Thyroid gland (tissue), 4 donors: ENCODE data around the gene ACSL1. TPM values are rescaled to one million over a fixed set of nuclear protein-coding genes. Genes with fewer than 3 reads are reported as not detected.

ENCODE experiments used
- DNase-seq, 2 donors: peaks; one replicate each; pipeline ENCODE4 v3.0.0-alpha.2; 2019
- H3K27ac ChIP-seq, 3 donors: fragments of 200-600 bp; sonication (generic); 1 replicate in 2 of 3; 2 replicates in 1 of 3; pipeline ENCODE4 v1.5.1; 2016 to 2019; ENCODE audit warnings: mild to moderate bottlenecking in 1 of 3, moderate library complexity in 1 of 3
- H3K27me3 ChIP-seq: fragments of 200-600 bp; sonication (generic); one replicate; pipeline ENCODE4 v1.5.1; 2019
- H3K36me3 ChIP-seq, 2 donors: fragments of 200-600 bp; sonication (generic); one replicate each; pipeline ENCODE4 v1.5.1; 2016 to 2019
- H3K4me1 ChIP-seq, 2 donors: fragments of 200-600 bp; sonication (generic); one replicate each; pipeline ENCODE4 v1.5.1; 2017 to 2019
- H3K4me3 ChIP-seq, 3 donors: fragments of 200-600 bp; sonication (generic); replicated peaks in 1 of 3; 1 replicate in 2 of 3; 2 replicates in 1 of 3; pipeline ENCODE4 v1.5.1; 2016; ENCODE audit warnings: mild to moderate bottlenecking in 1 of 3
- H3K9me3 ChIP-seq: fragments of 200-600 bp; sonication (generic); one replicate; pipeline ENCODE4 v1.5.1; 2017
- POLR2A ChIP-seq, 2 donors: fragments of 450-650 bp; IDR thresholded peaks; one replicate each; pipeline ENCODE4 v1.6.1; 2017; ENCODE audit warnings: antibody characterized with exemption in 2 of 2, mild to moderate bottlenecking in 2 of 2, moderate library complexity in 1 of 2
- WGBS, 2 donors: methylation state at CpG; one replicate each; pipeline ENCODE4 v1.1.5; 2017; 5-methylcytosine and 5-hydroxymethylcytosine counted together
- intact Hi-C: fragments of 100-400 bp; cut with DNase I; formaldehyde crosslinking; loops from one replicate; pipeline ENCODE4 v1.15.1; 2023
- total RNA-seq, 4 donors: library from RNA; depleted of rRNA; stranded (reverse); fragments of >200 nt; gene quantifications; one replicate each; pipeline ENCODE4 v1.2.3, GENCODE V29; 2016
- TF ChIP-seq, protein P1 (sequence below), 6 experiments: fragments of 200-600 bp in 3 of 6; fragments of 450-650 bp in 3 of 6; sonication (generic) in 3 of 6; IDR thresholded peaks; one replicate each; pipeline ENCODE4 v1.5.1; 2016 to 2019; ENCODE audit warnings: antibody characterized with exemption in 6 of 6, mild to moderate bottlenecking in 2 of 6, inconsistent platforms in 1 of 6, moderate library complexity in 1 of 6

Gene ACSL1
- total RNA-seq, 4 donors from 2014 or later, result 78.2 to 163 (median 112) TPM

DNA sequence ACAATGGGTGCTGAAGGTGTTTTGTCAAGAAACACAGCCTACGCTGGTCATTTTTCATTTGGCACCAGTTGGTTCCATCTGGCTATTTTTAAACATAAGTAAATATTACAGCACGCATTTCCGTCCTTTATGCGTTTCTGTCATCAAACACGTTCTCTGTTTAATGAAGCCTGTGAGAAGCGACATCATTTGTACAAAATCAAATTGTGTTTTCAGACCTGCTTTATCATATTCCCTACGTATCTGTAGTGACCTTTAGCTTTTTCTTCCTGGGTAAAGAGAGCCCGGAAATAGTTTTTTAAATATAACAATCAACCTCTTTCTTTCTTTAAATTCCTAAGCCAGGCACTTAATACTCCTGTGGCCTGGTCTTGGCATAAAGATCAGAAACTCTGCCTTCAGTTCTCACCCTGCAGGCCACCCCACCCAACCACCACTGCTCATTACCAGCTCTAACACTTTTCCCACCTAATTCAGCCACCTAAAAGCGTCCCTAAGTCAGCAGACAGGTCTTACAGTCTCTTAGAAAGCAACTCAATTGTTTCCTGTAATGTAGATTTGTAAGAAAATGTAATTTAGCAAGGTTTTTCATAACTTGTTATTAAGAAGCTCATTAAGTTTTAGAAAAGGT, 30.4 kb downstream of the ACSL1 start:
- no peak for TF ChIP-seq POLR2A (IDR thresholded peaks at IDR 0.05)
- TF ChIP-seq, protein P1, sequence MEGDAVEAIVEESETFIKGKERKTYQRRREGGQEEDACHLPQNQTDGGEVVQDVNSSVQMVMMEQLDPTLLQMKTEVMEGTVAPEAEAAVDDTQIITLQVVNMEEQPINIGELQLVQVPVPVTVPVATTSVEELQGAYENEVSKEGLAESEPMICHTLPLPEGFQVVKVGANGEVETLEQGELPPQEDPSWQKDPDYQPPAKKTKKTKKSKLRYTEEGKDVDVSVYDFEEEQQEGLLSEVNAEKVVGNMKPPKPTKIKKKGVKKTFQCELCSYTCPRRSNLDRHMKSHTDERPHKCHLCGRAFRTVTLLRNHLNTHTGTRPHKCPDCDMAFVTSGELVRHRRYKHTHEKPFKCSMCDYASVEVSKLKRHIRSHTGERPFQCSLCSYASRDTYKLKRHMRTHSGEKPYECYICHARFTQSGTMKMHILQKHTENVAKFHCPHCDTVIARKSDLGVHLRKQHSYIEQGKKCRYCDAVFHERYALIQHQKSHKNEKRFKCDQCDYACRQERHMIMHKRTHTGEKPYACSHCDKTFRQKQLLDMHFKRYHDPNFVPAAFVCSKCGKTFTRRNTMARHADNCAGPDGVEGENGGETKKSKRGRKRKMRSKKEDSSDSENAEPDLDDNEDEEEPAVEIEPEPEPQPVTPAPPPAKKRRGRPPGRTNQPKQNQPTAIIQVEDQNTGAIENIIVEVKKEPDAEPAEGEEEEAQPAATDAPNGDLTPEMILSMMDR (IDR thresholded peaks at IDR 0.05), result no peak
- WGBS, 2 donors, result 78 to 91% methylated on average over 9 of the region's 9 CpGs
- no peak overlapping the region for H3K4me3 ChIP-seq
- DNase-seq, result no peak
- no peaks in the 10 kb centered on the region for H3K36me3 ChIP-seq
- H3K27ac ChIP-seq, result no peak overlapping the region
- H3K27me3 ChIP-seq, result no peaks in the 10 kb centered on the region
- no peaks in the 10 kb centered on the region for H3K9me3 ChIP-seq
- peaks cover 8 to 10% of the 10 kb centered on the region in 2 donors for H3K4me1 ChIP-seq
- intact Hi-C loops, result no loop called here

DNA sequence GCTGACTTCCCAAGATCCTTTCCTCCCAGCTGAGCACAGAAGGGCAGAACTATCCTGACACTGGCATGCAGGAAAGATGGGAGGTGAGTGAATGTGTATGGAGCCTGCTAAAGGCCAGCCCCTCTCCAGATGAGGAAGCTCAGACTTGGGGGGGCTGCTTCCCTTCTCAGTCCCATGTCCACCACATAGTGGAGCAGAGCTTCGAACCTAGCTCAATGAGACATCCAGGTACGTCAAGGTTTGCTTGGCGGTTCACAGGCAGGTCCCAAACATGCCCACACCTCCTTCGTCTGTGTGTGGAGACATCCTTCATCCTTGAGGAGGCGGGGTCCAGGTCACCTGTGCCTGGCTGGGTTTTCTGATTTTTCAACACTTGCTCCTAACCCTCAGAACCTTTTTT, 31.3 kb downstream of the ACSL1 start:
- Histone ChIP-seq H3K27me3 (no peaks in the 10 kb centered on the region), H3K27ac (no peak overlapping the region), H3K36me3 (no peaks in the 10 kb centered on the region), H3K9me3 (no peaks in the 10 kb centered on the region), H3K4me3 (no peak overlapping the region), H3K4me1 (peaks cover 0 to 2% of the 10 kb centered on the region in 2 donors)
- no peak for TF ChIP-seq POLR2A (IDR thresholded peaks at IDR 0.05)
- TF ChIP-seq, protein P1 (IDR thresholded peaks at IDR 0.05), result no peak
- no peak for DNase-seq
- intact Hi-C loops, result no loop called here
- WGBS, 2 donors, result 94 to 98% methylated on average over 5 of the region's 5 CpGs

DNA sequence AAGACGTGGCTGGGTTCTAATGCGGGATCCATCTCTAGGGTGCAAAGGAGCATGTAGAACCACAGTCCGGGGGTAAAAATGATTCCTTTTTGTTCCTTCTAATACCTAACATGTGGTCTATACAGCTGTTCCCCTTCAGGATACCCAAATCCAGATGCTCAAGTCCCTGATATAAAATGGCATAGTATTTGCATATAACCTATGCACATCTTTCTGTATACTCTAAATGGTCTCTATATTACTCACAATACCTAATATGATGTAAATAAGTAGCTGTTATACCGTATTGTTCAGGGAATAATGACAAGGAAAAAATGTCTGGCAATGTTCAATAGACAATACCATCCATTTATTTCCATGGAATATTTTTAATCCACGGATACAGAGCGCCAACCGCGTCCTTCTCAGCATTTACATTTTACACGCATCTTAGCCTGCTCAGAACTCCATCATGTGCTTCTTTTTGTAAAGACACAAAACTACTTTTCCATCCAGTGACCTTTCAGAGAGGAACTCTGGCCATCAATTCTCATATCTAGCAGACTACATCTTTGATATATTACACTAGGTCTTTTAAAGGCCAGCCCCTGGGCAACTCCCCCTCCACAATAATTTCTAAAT, 31.9 kb downstream of the ACSL1 start:
- WGBS, 2 donors, result 81 to 97% methylated on average over 9 of the region's 9 CpGs
- intact Hi-C loops, result no loop called here
- Histone ChIP-seq H3K4me3 (no peak overlapping the region), H3K27ac (no peak overlapping the region), H3K4me1 (peaks cover 4% of the 10 kb centered on the region in 2 donors), H3K9me3 (no peaks in the 10 kb centered on the region), H3K27me3 (no peaks in the 10 kb centered on the region), H3K36me3 (no peaks in the 10 kb centered on the region)
- no peak for TF ChIP-seq POLR2A (IDR thresholded peaks at IDR 0.05)
- TF ChIP-seq, protein P1 (IDR thresholded peaks at IDR 0.05), result no peak
- DNase-seq, result no peak

DNA sequence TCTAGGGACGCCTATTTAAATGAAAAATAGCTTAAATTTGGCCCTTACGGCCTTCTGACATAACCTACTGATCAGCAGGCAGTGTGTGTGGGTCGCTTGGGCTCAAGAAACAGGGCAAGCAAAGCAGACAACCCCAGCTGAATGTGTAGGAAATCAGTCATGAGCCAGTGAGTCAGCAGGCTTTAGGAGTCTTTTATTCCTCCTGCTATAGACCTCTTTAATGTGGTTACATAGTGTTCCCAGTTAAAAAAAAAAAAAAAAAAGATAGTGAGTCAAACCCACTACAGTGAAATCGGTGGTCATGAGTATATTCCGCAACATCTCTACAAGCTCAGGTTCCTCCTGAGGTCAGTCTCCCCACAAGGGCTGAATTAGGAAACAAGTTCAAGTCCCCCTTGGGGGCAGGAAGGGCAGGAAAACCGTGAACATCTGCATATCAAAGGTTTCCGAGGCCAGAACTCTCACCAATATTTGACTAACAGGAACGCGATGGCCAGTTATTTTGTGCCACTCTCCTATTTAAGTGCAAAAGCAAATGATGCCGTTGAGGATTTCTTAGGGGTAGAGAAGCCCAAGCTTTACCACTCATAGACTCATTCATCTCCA, 32.7 kb downstream of the ACSL1 start:
- no peak overlapping the region for H3K27ac ChIP-seq

More for the DNA sequence above, 32.7 kb downstream of the ACSL1 start:
- intact Hi-C loops, result no loop called here
- H3K9me3 ChIP-seq, result no peaks in the 10 kb centered on the region
- H3K27me3 ChIP-seq, result no peaks in the 10 kb centered on the region
- no peak overlapping the region for H3K4me3 ChIP-seq
- WGBS, 2 donors, result 77 to 86% methylated on average over 10 of the region's 10 CpGs
- DNase-seq, result no peak
- H3K36me3 ChIP-seq, result no peaks in the 10 kb centered on the region
- H3K4me1 ChIP-seq, result peaks cover 10 to 11% of the 10 kb centered on the region in 2 donors
- TF ChIP-seq, protein P1 (IDR thresholded peaks at IDR 0.05), result no peak
- TF ChIP-seq POLR2A (IDR thresholded peaks at IDR 0.05), result no peak
